HepG2 (cell line): ENCODE data around the gene VWA3A. TPM values are rescaled to one million over a fixed set of nuclear protein-coding genes. Genes with fewer than 3 reads are reported as not detected.

ENCODE experiments used
- CHCHD3 ChIP-seq: sonication (generic); formaldehyde crosslinking; IDR thresholded peaks from 2 replicates; pipeline ENCODE4 v1.8.0; 2022; ENCODE audit warnings: mild to moderate bottlenecking, missing genetic modification reagents, moderate library complexity
- DNMT3B ChIP-seq: conservative IDR thresholded peaks from 2 replicates; pipeline ENCODE4 v1.6.1; 2016; ENCODE audit warnings: missing biosample characterization, control low read depth
- HNRNPK ChIP-seq: fragments of 200-400 bp; formaldehyde crosslinking; IDR thresholded peaks from 2 replicates; pipeline ENCODE4 v1.6.1; 2018; ENCODE audit warnings: low read length, low read depth, moderate library complexity, mild to moderate bottlenecking; ENCODE audit not compliant: poor library complexity, severe bottlenecking
- JUND ChIP-seq: sonication (generic); formaldehyde crosslinking; IDR thresholded peaks from 2 replicates; pipeline ENCODE4 v1.8.0; 2022; ENCODE audit warnings: mild to moderate bottlenecking, missing genetic modification reagents
- KAT8 ChIP-seq: IDR thresholded peaks from 2 replicates; pipeline ENCODE4 v1.6.1; 2016; ENCODE audit warnings: missing genetic modification reagents, missing compliant biosample characterization
- MBNL3 ChIP-seq: fragments of 250-450 bp; sonication (Bioruptor Pico); conservative IDR thresholded peaks from 2 replicates; pipeline ENCODE4 v1.8.0; 2022; ENCODE audit warnings: mild to moderate bottlenecking, inconsistent platforms
- TBL1XR1 ChIP-seq: fragments of 150-350 bp; IDR thresholded peaks from 2 replicates; pipeline ENCODE4 v1.6.1; 2014; ENCODE audit warnings: borderline replicate concordance, low read length; ENCODE audit not compliant: partially characterized antibody
- ZNF205 ChIP-seq: IDR thresholded peaks from 2 replicates; pipeline ENCODE4 v1.6.1; 2018; ENCODE audit warnings: missing biosample characterization, missing genetic modification reagents
- ZNF256 ChIP-seq: sonication (generic); formaldehyde crosslinking; conservative IDR thresholded peaks from 2 replicates; pipeline ENCODE4 v1.4.0; 2020; ENCODE audit warnings: missing genetic modification reagents
- ZNF431 ChIP-seq: sonication (generic); formaldehyde crosslinking; IDR thresholded peaks from 2 replicates; pipeline ENCODE4 v1.9.0; 2022; ENCODE audit warnings: missing genetic modification reagents, low read depth, mild to moderate bottlenecking, borderline replicate concordance
- ZNF441 ChIP-seq: sonication (generic); formaldehyde crosslinking; IDR thresholded peaks from 2 replicates; pipeline ENCODE4 v1.7.0; 2021; ENCODE audit warnings: missing genetic modification reagents, borderline replicate concordance
- ZNF549 ChIP-seq: sonication (generic); formaldehyde crosslinking; IDR thresholded peaks from 2 replicates; pipeline ENCODE4 v1.5.0; 2020; ENCODE audit warnings: missing genetic modification reagents
- polyA plus RNA-seq, 8 experiments: library from polyadenylated mRNA; depleted of rRNA in 3 of 8; stranded (reverse) in 7 of 8; unstranded in 1 of 8; fragments of >200 nt; fragmentation: Illumina TruSeq in 4 of 8; extraction: Trizol in 4 of 8; gene quantifications; 2 replicates each; pipeline versions ENCODE4 v1.2.1 to v1.2.3, GENCODE V29; 2011 to 2016; ENCODE audit warnings: low read depth in 4 of 8, missing spikeins in 1 of 8, mixed read lengths in 1 of 8; ENCODE audit not compliant: insufficient read depth in 1 of 8
- total RNA-seq, 5 experiments: library from RNA; depleted of rRNA; stranded (reverse); fragments of >200 nt; fragmentation: Illumina TruSeq; extraction: Trizol; gene quantifications; 2 replicates each; pipeline ENCODE4 v1.2.3, GENCODE V29; 2016; ENCODE audit warnings: low read depth in 1 of 5
- TF ChIP-seq, protein P1 (sequence below): sonication (generic); formaldehyde crosslinking; IDR thresholded peaks from 2 replicates; pipeline ENCODE4 v1.4.0; 2020; ENCODE audit warnings: missing genetic modification reagents
- TF ChIP-seq, protein P2 (sequence below): sonication (generic); formaldehyde crosslinking; IDR thresholded peaks from 2 replicates; pipeline ENCODE4 v1.8.0; 2022; ENCODE audit warnings: mild to moderate bottlenecking, missing genetic modification reagents
- TF ChIP-seq, protein P3 (sequence below): sonication (generic); formaldehyde crosslinking; IDR thresholded peaks from 2 replicates; pipeline ENCODE4 v1.4.0; 2020; ENCODE audit warnings: missing genetic modification reagents, borderline replicate concordance
- TF ChIP-seq, protein P4 (sequence below): sonication (generic); formaldehyde crosslinking; IDR thresholded peaks from 2 replicates; pipeline ENCODE4 v1.5.1; 2020; ENCODE audit warnings: mild to moderate bottlenecking, missing genetic modification reagents, moderate library complexity
- TF ChIP-seq, protein P5 (sequence below): IDR thresholded peaks from 2 replicates; pipeline ENCODE4 v1.6.1; 2012; ENCODE audit warnings: inconsistent platforms

The VWA3A gene
- total and polyA plus RNA-seq, 2 of the 13 experiments (the other 11 are each of a cell fraction or from before 2014, with no cell fraction given), result 0.03 to 0.07 TPM

DNA sequence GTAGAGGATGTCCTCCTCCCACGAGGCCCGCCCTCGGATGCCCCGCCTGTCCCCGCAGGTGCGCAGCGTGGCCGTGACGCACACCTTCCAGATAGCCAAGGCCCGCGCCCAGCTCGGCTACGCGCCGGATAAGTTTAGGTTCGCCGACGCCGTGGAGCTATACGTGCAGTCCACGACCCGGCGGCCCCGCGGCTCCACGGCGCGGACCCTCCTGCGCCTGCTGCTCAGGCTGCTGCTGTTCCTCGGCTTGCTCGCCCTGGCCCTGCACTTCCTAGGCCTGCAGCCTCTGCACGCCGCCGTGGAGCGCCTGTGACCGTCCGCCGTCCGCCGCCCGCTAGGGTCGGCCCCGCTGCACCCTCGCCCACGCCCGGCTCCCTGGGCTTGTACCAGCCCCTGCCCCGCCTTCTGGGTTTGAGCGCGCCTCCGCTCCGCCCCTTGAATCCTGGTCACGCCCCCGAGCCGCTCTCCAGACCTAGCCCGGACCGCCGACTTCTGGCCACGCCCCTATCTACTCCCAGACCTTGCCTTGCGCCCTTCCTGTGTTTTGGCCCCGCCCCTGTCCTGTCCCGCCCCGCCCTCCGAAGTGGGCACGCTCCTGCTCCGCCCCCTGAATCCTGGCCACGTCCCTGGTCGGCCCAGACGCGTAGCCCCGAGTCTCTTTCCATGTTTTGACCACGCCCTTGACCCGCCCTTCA lies 97.9 kb downstream of the VWA3A start (continued):
- TF ChIP-seq ZNF205 (CRISPR knock-in tag) (peak; percentile 73; the same call in 1 of the 2 replicates), JUND (CRISPR knock-in tag) (peak; percentile 52; the same call in 1 of the 2 replicates), TBL1XR1 (peak; percentile 68), HNRNPK (peak; percentile 71), MBNL3 (no peak), ZNF549 (no peak), KAT8 (peak; percentile 73), ZNF256 (CRISPR knock-in tag) (peak; percentile 81; the same call in 1 of the 2 replicates), ZNF431 (no peak), DNMT3B (no peak), ZNF441 (CRISPR knock-in tag) (peak; percentile 85; the same call in 1 of the 2 replicates), CHCHD3 (peak; percentile 99)
- TF ChIP-seq, protein P1, sequence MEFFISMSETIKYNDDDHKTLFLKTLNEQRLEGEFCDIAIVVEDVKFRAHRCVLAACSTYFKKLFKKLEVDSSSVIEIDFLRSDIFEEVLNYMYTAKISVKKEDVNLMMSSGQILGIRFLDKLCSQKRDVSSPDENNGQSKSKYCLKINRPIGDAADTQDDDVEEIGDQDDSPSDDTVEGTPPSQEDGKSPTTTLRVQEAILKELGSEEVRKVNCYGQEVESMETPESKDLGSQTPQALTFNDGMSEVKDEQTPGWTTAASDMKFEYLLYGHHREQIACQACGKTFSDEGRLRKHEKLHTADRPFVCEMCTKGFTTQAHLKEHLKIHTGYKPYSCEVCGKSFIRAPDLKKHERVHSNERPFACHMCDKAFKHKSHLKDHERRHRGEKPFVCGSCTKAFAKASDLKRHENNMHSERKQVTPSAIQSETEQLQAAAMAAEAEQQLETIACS (CRISPR knock-in tag), result peak; percentile 65
- TF ChIP-seq, protein P2, sequence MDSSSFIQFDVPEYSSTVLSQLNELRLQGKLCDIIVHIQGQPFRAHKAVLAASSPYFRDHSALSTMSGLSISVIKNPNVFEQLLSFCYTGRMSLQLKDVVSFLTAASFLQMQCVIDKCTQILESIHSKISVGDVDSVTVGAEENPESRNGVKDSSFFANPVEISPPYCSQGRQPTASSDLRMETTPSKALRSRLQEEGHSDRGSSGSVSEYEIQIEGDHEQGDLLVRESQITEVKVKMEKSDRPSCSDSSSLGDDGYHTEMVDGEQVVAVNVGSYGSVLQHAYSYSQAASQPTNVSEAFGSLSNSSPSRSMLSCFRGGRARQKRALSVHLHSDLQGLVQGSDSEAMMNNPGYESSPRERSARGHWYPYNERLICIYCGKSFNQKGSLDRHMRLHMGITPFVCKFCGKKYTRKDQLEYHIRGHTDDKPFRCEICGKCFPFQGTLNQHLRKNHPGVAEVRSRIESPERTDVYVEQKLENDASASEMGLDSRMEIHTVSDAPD, result peak; percentile 70; the same call in 1 of the 2 replicates
- TF ChIP-seq, protein P3, sequence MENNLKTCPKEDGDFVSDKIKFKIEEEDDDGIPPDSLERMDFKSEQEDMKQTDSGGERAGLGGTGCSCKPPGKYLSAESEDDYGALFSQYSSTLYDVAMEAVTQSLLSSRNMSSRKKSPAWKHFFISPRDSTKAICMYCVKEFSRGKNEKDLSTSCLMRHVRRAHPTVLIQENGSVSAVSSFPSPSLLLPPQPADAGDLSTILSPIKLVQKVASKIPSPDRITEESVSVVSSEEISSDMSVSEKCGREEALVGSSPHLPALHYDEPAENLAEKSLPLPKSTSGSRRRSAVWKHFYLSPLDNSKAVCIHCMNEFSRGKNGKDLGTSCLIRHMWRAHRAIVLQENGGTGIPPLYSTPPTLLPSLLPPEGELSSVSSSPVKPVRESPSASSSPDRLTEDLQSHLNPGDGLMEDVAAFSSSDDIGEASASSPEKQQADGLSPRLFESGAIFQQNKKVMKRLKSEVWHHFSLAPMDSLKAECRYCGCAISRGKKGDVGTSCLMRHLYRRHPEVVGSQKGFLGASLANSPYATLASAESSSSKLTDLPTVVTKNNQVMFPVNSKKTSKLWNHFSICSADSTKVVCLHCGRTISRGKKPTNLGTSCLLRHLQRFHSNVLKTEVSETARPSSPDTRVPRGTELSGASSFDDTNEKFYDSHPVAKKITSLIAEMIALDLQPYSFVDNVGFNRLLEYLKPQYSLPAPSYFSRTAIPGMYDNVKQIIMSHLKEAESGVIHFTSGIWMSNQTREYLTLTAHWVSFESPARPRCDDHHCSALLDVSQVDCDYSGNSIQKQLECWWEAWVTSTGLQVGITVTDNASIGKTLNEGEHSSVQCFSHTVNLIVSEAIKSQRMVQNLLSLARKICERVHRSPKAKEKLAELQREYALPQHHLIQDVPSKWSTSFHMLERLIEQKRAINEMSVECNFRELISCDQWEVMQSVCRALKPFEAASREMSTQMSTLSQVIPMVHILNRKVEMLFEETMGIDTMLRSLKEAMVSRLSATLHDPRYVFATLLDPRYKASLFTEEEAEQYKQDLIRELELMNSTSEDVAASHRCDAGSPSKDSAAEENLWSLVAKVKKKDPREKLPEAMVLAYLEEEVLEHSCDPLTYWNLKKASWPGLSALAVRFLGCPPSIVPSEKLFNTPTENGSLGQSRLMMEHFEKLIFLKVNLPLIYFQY (CRISPR knock-in tag), result peak; percentile 88; the same call in 1 of the 2 replicates
- TF ChIP-seq, protein P4, sequence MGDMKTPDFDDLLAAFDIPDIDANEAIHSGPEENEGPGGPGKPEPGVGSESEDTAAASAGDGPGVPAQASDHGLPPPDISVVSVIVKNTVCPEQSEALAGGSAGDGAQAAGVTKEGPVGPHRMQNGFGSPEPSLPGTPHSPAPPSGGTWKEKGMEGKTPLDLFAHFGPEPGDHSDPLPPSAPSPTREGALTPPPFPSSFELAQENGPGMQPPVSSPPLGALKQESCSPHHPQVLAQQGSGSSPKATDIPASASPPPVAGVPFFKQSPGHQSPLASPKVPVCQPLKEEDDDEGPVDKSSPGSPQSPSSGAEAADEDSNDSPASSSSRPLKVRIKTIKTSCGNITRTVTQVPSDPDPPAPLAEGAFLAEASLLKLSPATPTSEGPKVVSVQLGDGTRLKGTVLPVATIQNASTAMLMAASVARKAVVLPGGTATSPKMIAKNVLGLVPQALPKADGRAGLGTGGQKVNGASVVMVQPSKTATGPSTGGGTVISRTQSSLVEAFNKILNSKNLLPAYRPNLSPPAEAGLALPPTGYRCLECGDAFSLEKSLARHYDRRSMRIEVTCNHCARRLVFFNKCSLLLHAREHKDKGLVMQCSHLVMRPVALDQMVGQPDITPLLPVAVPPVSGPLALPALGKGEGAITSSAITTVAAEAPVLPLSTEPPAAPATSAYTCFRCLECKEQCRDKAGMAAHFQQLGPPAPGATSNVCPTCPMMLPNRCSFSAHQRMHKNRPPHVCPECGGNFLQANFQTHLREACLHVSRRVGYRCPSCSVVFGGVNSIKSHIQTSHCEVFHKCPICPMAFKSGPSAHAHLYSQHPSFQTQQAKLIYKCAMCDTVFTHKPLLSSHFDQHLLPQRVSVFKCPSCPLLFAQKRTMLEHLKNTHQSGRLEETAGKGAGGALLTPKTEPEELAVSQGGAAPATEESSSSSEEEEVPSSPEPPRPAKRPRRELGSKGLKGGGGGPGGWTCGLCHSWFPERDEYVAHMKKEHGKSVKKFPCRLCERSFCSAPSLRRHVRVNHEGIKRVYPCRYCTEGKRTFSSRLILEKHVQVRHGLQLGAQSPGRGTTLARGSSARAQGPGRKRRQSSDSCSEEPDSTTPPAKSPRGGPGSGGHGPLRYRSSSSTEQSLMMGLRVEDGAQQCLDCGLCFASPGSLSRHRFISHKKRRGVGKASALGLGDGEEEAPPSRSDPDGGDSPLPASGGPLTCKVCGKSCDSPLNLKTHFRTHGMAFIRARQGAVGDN (CRISPR knock-in tag), result peak; percentile 96
- TF ChIP-seq, protein P5, sequence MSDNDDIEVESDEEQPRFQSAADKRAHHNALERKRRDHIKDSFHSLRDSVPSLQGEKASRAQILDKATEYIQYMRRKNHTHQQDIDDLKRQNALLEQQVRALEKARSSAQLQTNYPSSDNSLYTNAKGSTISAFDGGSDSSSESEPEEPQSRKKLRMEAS, result no peak
